Measurements from ENCODE around the gene COMP. TPM values are rescaled to one million over a fixed set of nuclear protein-coding genes. Genes with fewer than 3 reads are reported as not detected.

Gene COMP
- total RNA-seq, 1 donor from 2014 or later = 0.12 TPM

DNA sequence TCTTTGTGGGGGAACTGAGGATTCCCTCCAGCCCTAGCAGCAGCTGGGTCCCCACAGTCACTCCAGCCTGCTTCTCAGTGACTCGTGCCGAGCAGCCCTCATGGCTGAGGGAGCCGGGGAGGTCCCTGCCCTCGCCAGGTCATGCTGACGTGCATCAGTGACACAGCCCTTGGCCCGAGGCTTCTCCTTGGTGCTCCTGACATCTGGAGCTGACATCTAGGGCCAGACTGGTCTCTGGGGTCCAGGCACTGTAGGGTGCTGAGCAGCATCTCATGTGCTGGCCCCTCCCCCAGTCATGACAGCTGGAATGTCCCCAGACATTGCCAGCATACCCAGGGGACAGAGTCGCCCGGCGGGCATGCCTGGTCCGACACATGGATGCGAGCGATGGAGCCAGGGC, 14.4 kb downstream of the COMP start:
- no peaks in the 10 kb centered on the region for H3K36me3 Mint-ChIP-seq
- H3K9me3 Mint-ChIP-seq = no peaks in the 10 kb centered on the region
- H3K4me1 Mint-ChIP-seq (ENCODE audit: unreplicated experiment) = no peaks in the 10 kb centered on the region
- no peak overlapping the region for H3K27ac Mint-ChIP-seq
- H3K27me3 Mint-ChIP-seq = peaks cover 12% of the 10 kb centered on the region
- TF ChIP-seq, protein P1, sequence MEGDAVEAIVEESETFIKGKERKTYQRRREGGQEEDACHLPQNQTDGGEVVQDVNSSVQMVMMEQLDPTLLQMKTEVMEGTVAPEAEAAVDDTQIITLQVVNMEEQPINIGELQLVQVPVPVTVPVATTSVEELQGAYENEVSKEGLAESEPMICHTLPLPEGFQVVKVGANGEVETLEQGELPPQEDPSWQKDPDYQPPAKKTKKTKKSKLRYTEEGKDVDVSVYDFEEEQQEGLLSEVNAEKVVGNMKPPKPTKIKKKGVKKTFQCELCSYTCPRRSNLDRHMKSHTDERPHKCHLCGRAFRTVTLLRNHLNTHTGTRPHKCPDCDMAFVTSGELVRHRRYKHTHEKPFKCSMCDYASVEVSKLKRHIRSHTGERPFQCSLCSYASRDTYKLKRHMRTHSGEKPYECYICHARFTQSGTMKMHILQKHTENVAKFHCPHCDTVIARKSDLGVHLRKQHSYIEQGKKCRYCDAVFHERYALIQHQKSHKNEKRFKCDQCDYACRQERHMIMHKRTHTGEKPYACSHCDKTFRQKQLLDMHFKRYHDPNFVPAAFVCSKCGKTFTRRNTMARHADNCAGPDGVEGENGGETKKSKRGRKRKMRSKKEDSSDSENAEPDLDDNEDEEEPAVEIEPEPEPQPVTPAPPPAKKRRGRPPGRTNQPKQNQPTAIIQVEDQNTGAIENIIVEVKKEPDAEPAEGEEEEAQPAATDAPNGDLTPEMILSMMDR (conservative IDR thresholded peaks at IDR 0.05) = no peak
- no peak for DNase-seq (ENCODE audit: extremely low spot score, unreplicated experiment)
- no peak overlapping the region for H3K4me3 Mint-ChIP-seq

GRCh38 chr19:18776288-18776594, 14.9 kb downstream of the COMP start:
- TF ChIP-seq, protein P1 (conservative IDR thresholded peaks at IDR 0.05) = no peak
- no peaks in the 10 kb centered on the region for H3K9me3 Mint-ChIP-seq
- H3K4me1 Mint-ChIP-seq (ENCODE audit: unreplicated experiment) = no peaks in the 10 kb centered on the region
- H3K36me3 Mint-ChIP-seq = no peaks in the 10 kb centered on the region
- H3K27me3 Mint-ChIP-seq = peaks cover 12% of the 10 kb centered on the region
- no peak overlapping the region for H3K4me3 Mint-ChIP-seq
- H3K27ac Mint-ChIP-seq = no peak overlapping the region
- DNase-seq (ENCODE audit: extremely low spot score, unreplicated experiment) = no peak

DNA sequence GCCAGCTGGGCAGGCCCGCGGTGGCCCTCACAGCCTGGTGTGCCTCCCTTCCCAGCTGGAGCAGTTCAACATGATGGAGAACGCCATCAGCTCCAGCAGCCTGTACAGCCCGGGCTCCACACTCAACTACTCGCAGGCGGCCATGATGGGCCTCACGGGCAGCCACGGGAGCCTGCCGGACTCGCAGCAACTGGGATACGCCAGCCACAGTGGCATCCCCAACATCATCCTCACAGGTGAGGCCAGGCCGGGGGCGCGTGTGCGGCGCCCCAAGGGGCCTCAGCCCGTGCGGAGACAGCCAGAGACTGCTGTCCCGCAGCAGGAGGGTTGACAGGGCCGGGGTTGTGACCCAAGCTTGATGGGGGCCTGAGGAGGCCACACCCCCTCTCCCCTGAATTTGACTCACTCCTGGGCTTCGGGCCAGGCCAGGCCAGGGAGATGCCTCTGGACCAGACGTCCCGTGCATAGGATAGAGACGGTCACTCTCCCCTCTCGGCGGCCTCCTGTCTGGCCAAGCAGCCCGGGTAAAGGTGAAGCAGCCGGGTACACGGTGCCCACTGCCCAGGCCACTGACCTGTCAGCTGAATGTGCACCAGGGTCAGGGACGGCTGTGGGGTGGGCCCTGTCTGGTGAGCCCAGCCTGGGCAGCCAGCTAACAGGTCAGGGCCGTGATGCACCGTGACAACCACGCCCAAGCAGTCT, 15.4 kb downstream of the COMP start:
- no peaks in the 10 kb centered on the region for H3K36me3 Mint-ChIP-seq

GRCh38 chr19:18774782-18775444, 16.2 kb downstream of the COMP start:
- TF ChIP-seq, protein P1 (conservative IDR thresholded peaks at IDR 0.05) = no peak
- Mint-ChIP-seq H3K27me3 (peaks cover 12% of the 10 kb centered on the region), H3K4me1 (ENCODE audit: unreplicated experiment) (no peaks in the 10 kb centered on the region), H3K27ac (no peak overlapping the region), H3K9me3 (no peaks in the 10 kb centered on the region), H3K36me3 (no peaks in the 10 kb centered on the region), H3K4me3 (no peak overlapping the region)
- DNase-seq (ENCODE audit: extremely low spot score, unreplicated experiment) = no peak

More for the DNA sequence above, 15.4 kb downstream of the COMP start:
- H3K27me3 Mint-ChIP-seq = peaks cover 12% of the 10 kb centered on the region
- no peak overlapping the region for H3K4me3 Mint-ChIP-seq
- DNase-seq (ENCODE audit: extremely low spot score, unreplicated experiment) = no peak
- no peaks in the 10 kb centered on the region for H3K9me3 Mint-ChIP-seq
- TF ChIP-seq, protein P1 (conservative IDR thresholded peaks at IDR 0.05) = no peak
- H3K4me1 Mint-ChIP-seq (ENCODE audit: unreplicated experiment) = no peaks in the 10 kb centered on the region
- no peak overlapping the region for H3K27ac Mint-ChIP-seq

DNA sequence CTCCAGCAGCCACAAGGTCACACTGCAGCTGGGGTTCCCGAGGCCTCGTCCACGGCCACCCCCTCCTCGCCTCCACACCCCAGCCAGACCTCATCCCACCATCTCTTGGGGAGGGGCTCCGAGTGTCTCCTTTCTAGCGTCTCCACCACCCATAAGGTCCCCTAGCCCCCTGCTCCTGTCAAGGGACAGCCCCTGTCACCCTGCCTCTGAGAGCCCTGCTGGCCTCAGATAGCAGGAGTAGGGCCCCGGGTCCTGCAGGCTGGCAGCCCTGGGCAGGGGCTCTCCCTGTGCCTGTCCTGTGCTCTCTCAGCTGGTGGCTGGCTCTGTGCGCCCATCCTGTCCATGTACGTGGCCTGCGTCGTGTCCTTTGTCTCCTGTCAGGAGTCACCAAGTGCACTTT, 17.0 kb downstream of the COMP start:
- Mint-ChIP-seq H3K9me3 (no peaks in the 10 kb centered on the region), H3K4me1 (ENCODE audit: unreplicated experiment) (no peaks in the 10 kb centered on the region), H3K4me3 (no peak overlapping the region), H3K27ac (no peak overlapping the region), H3K27me3 (peaks cover 10% of the 10 kb centered on the region), H3K36me3 (no peaks in the 10 kb centered on the region)
- TF ChIP-seq, protein P1 (conservative IDR thresholded peaks at IDR 0.05) = no peak
- DNase-seq (ENCODE audit: extremely low spot score, unreplicated experiment) = no peak

Data from type B pancreatic cell (in vitro differentiated cells).